B cell (primary cell): ENCODE measurements around the gene MRPL28. TPM values are rescaled to one million over a fixed set of nuclear protein-coding genes. Genes with fewer than 3 reads are reported as not detected.

Experiments used
- ATAC-seq: fragments of 200-7000 bp; cut with Tn5 transposase; one replicate; pipeline ENCODE4 v1.10.0; 2021; ENCODE audit warnings: low read depth, mild to moderate bottlenecking, moderate number of reproducible peaks, moderate library complexity
- CTCF ChIA-PET: fragments of 350-600 bp; sonication (Branson Sonifier 250); formaldehyde crosslinking; loops from one replicate; lab custom pipeline; 2021; ENCODE audit warnings: antibody characterized with exemption, inconsistent platforms; lab: Charles Lee
- POLR2A ChIA-PET: fragments of 350-600 bp; sonication (Branson Sonifier 250); formaldehyde crosslinking; loops from one replicate; lab custom pipeline; 2021; ENCODE audit warnings: antibody characterized with exemption; lab: Charles Lee
- DNase-seq: peaks from one replicate; pipeline ENCODE4 v3.0.0; 2013
- H2AFZ ChIP-seq: 2 replicates; pipeline ENCODE4 v1.6.1; 2012; ENCODE audit warnings: mild to moderate bottlenecking, low read depth, low read length; ENCODE audit not compliant: insufficient read depth, poor library complexity, severe bottlenecking
- H3K27ac ChIP-seq, 2 donors: 1 replicate in 1 of 2; 2 replicates in 1 of 2; pipeline ENCODE4 v1.5.1; 2012 to 2013; ENCODE audit warnings: low read length in 2 of 2, mild to moderate bottlenecking in 2 of 2, moderate library complexity in 1 of 2
- H3K27me3 ChIP-seq, 4 experiments: fragments of 200-600 bp in 1 of 4; sonication (generic) in 1 of 4; replicated peaks in 1 of 4; 1 replicate in 2 of 4; 2 replicates in 2 of 4; pipeline versions ENCODE4 v1.6.1 to v1.7.0; 2013 to 2016; ENCODE audit warnings: low read length in 3 of 4, mild to moderate bottlenecking in 2 of 4, mixed read lengths in 1 of 4, moderate library complexity in 1 of 4; ENCODE audit not compliant: insufficient read depth in 4 of 4, control insufficient read depth in 3 of 4; ENCODE audit errors: control extremely low read depth in 1 of 4
- H3K36me3 ChIP-seq, 2 experiments: replicated peaks in 1 of 2; 1 replicate in 1 of 2; 2 replicates in 1 of 2; pipeline versions ENCODE4 v1.6.1 to v1.7.1; 2013; ENCODE audit warnings: low read length in 1 of 2; ENCODE audit not compliant: insufficient read depth in 2 of 2, control insufficient read depth in 1 of 2; ENCODE audit errors: control extremely low read depth in 1 of 2, extremely low read depth in 1 of 2
- H3K4me1 ChIP-seq, 2 donors: fragments of 200-600 bp in 1 of 2; sonication (generic) in 1 of 2; 1 replicate in 1 of 2; 2 replicates in 1 of 2; pipeline versions ENCODE4 v1.5.1 to v1.6.1; 2013 to 2017; ENCODE audit warnings: low read length in 2 of 2; ENCODE audit not compliant: control insufficient read depth in 2 of 2, insufficient read depth in 2 of 2
- H3K4me2 ChIP-seq: replicated peaks from 2 replicates; pipeline ENCODE3; 2012; ENCODE audit warnings: mild to moderate bottlenecking, low read depth, low read length; ENCODE audit not compliant: poor library complexity, severe bottlenecking
- H3K4me3 ChIP-seq, 5 experiments: fragments of 200-600 bp in 1 of 5; sonication (generic) in 1 of 5; 1 replicate in 3 of 5; 2 replicates in 2 of 5; pipeline versions ENCODE4 v1.5.1 to v1.7.0; 2011 to 2016; ENCODE audit warnings: low read length in 4 of 5, mild to moderate bottlenecking in 4 of 5, low read depth in 2 of 5, control low read depth in 1 of 5, moderate library complexity in 1 of 5; ENCODE audit not compliant: insufficient read depth in 1 of 5; ENCODE audit errors: control extremely low read depth in 1 of 5, extremely low read depth in 1 of 5
- H3K79me2 ChIP-seq: fragments of 200-600 bp; sonication (generic); one replicate; pipeline ENCODE4 v1.6.0; 2016; ENCODE audit warnings: low read length; ENCODE audit not compliant: control insufficient read depth, insufficient read depth
- H3K9ac ChIP-seq: fragments of 200-600 bp; sonication (generic); 2 replicates; pipeline ENCODE4 v1.6.1; 2017; ENCODE audit warnings: mild to moderate bottlenecking, low read length, moderate library complexity
- H3K9me3 ChIP-seq, 3 donors: one replicate each; pipeline versions ENCODE4 v1.6.1 to v1.7.1; 2013; ENCODE audit warnings: low read length in 2 of 3; ENCODE audit not compliant: control insufficient read depth in 2 of 3, insufficient read depth in 1 of 3; ENCODE audit errors: control extremely low read depth in 1 of 3
- H4K20me1 ChIP-seq: 2 replicates; pipeline ENCODE4 v1.6.0; 2012; ENCODE audit warnings: mild to moderate bottlenecking, low read length; ENCODE audit not compliant: insufficient read depth, control insufficient read depth, poor library complexity, severe bottlenecking
- H3K27ac Mint-ChIP-seq: one replicate; pipeline ENCODE4 v1.8.0; 2021; ENCODE audit warnings: mixed read lengths
- H3K27me3 Mint-ChIP-seq: one replicate; pipeline ENCODE4 v1.8.0; 2021; ENCODE audit warnings: mixed read lengths
- H3K4me1 Mint-ChIP-seq: one replicate; pipeline ENCODE4 v1.8.0; 2021; ENCODE audit warnings: mixed read lengths
- H3K4me3 Mint-ChIP-seq: one replicate; pipeline ENCODE4 v1.8.0; 2021; ENCODE audit warnings: mixed read lengths
- H3K9me3 Mint-ChIP-seq: one replicate; pipeline ENCODE4 v1.8.0; 2022; ENCODE audit warnings: mixed read lengths; ENCODE audit not compliant: insufficient read depth
- CTCF ChIP-seq: fragments of 200-600 bp; IDR thresholded peaks from one replicate; pipeline ENCODE4 v1.8.0; 2022; ENCODE audit warnings: antibody characterized with exemption, mild to moderate bottlenecking
- EZH2 ChIP-seq: IDR thresholded peaks from 2 replicates; pipeline ENCODE4 v1.6.1; 2012; ENCODE audit warnings: borderline replicate concordance, low read depth, mild to moderate bottlenecking, moderate library complexity, low read length; ENCODE audit not compliant: insufficient read depth, poor library complexity, severe bottlenecking
- WGBS: methylation state at CpG from one replicate; pipeline ENCODE4 v1.1.5; 2013; ENCODE audit warnings: missing lambda C conversion rate; ENCODE audit not compliant: insufficient coverage; 5-methylcytosine and 5-hydroxymethylcytosine counted together
- intact Hi-C: fragments of 100-400 bp; cut with micrococcal nuclease; formaldehyde crosslinking; loops from one replicate; pipeline ENCODE4 v1.10.0; 2022
- polyA plus RNA-seq: library from polyadenylated mRNA; depleted of rRNA; stranded (reverse); fragments of >200 nt; gene quantifications from 2 replicates; pipeline ENCODE4 v1.2.3, GENCODE V29; 2012
- total RNA-seq, 2 donors: library from RNA; stranded (reverse); fragments of 120-200 nt in 1 of 2; gene quantifications; 1 replicate in 1 of 2; 2 replicates in 1 of 2; pipeline versions ENCODE4 v1.2.3 to v1.2.4, GENCODE V29; 2013 to 2022

Gene MRPL28
- total and polyA plus RNA-seq, 2 donors (not counting 1 experiment from before 2014, with no cell fraction given): 44.3 to 67.7 TPM

- Histone ChIP-seq H3K9ac (peak within 1 kb of the TSS; percentile 32), H2AFZ (peak within 1 kb of the TSS; percentile 62), H3K4me3 (peak within 1 kb of the TSS; percentile 36 to 57 (median 55)), H3K4me1 (peaks cover 26 to 35% of the 10 kb centered on the region in 2 donors), H3K27me3 (no peaks in the 10 kb centered on the region), H3K9me3 (peaks cover 0 to 6% (median 0%) of the 10 kb centered on the region in 3 donors), H4K20me1 (peaks cover 7% of the 10 kb centered on the region), H3K4me2 (peak within 1 kb of the TSS; percentile 79), H3K79me2 (no peaks in the 10 kb centered on the region), H3K36me3 (peaks cover 0 to 6% of the 10 kb centered on the region in 2 experiments), H3K27ac (no peak within 1 kb of the TSS)
- peaks cover 27% of the 10 kb centered on the region for H3K4me1 Mint-ChIP-seq
- intact Hi-C loops: no loop called here
- H3K4me3 Mint-ChIP-seq: peak within 1 kb of the TSS; percentile 92
- peak within 1 kb of the TSS; percentile 93 for H3K27ac Mint-ChIP-seq
- H3K9me3 Mint-ChIP-seq: no peaks in the 10 kb centered on the region
- no peak for ATAC-seq
- 0% methylated on average over 65 of the region's 75 CpGs for WGBS
- TF ChIP-seq CTCF (no peak), EZH2 (no peak)
- peak; percentile 62 for DNase-seq
- POLR2A ChIA-PET: interaction anchor here (0.6 to 1.0 kb wide), 2 partner anchors 15 to 22 kb away, joined by 4 to 8 read pairs; no protein-coding TSS in a partner anchor
- no peaks in the 10 kb centered on the region for H3K27me3 Mint-ChIP-seq
- CTCF ChIA-PET: no interaction called here
These were observed 26.9 kb upstream of the MRPL28 start, which contains the start of gene NME4 for GRCh38 chr16:397135-397661. TSS of gene NME4 (plus strand) at chr16:397199. CDS start at chr16:397223, 24 bp downstream.

DNA sequence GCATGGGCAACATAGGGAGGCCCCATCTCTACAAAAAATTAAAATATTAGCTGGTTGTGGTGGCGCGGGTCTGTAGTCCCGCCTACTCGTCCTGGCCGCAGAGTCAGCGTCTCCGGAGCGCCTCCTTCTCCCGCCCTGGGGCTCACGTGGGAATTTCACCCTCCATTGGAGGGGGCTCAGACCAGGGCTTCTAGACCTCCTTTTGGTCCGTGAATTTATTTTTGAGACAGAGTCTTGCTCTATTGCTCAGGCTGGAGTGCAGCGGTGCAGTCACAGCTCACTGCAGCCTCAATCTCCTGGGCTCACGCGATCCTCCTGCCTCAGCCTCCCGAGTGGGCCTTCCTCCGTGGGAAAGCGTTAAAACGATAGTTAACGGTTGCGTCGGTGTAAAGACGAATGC, 26.3 kb upstream of the MRPL28 start:
- POLR2A ChIA-PET: interaction anchor here (0.6 to 1.0 kb wide), 2 partner anchors 14 to 59 kb away, joined by 6 to 8 read pairs; no protein-coding TSS in a partner anchor
- intact Hi-C loops: loop anchor here (1.0 kb wide), 1 partner anchor 13 kb away; no protein-coding TSS in a partner anchor
- DNase-seq: peak; percentile 38

More for the DNA sequence above, 26.3 kb upstream of the MRPL28 start:
- H3K36me3 ChIP-seq: peaks cover 0 to 6% of the 10 kb centered on the region in 2 experiments
- H3K27me3 Mint-ChIP-seq: no peaks in the 10 kb centered on the region
- CTCF ChIA-PET: no interaction called here
- 3% methylated on average over 15 of the region's 22 CpGs for WGBS
- no peaks in the 10 kb centered on the region for H3K9me3 Mint-ChIP-seq
- peak overlapping the region; percentile 30 for H2AFZ ChIP-seq
- TF ChIP-seq CTCF (no peak), EZH2 (no peak)
- H3K27ac Mint-ChIP-seq: peak overlapping the region; percentile 93
- H3K9me3 ChIP-seq: peaks cover 0 to 11% (median 0%) of the 10 kb centered on the region in 3 donors
- H3K27me3 ChIP-seq: no peaks in the 10 kb centered on the region
- H4K20me1 ChIP-seq: peaks cover 7% of the 10 kb centered on the region
- peaks cover 26 to 36% of the 10 kb centered on the region in 2 donors for H3K4me1 ChIP-seq
- peak overlapping the region; percentile 32 for H3K9ac ChIP-seq
- no peaks in the 10 kb centered on the region for H3K79me2 ChIP-seq
- peak overlapping the region; percentile 92 for H3K4me3 Mint-ChIP-seq
- H3K4me1 Mint-ChIP-seq: peaks cover 29% of the 10 kb centered on the region
- peak overlapping the region; percentile 36 to 56 (median 53) for H3K4me3 ChIP-seq
- peak overlapping the region; percentile 79 for H3K4me2 ChIP-seq
- ATAC-seq: no peak
- no peak overlapping the region for H3K27ac ChIP-seq
